Measurements from ENCODE around the gene TCF7. TPM values are rescaled to one million over a fixed set of nuclear protein-coding genes. Genes with fewer than 3 reads are reported as not detected.
A peak's percentile ranks its signal among the peaks of the same experiment; 100 is the strongest.

Gene TCF7
- total and polyA plus RNA-seq, 12 donors: 2.8 to 9.6 (median 6.3) TPM

DNA sequence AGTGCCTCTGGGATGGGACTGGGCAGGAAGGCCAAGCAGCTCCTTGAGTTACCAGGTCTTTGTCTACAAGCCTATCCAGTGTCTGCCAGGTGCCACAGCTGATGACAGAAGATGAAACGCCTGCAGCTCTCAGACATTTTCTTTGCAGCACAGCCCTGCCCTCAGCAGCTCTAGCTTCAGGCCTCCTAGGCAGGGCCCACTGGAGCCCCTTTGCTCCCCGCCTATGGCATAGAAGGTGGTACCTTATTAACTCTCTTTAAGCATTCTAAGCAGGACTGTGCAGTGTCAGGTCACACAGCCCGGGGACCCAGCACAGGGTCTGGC is 63.6 kb downstream of the TCF7 start:
- no peaks in the 10 kb centered on the region for H3K9me3 ChIP-seq (replicated peaks in 1 of 3)
- H3K36me3 ChIP-seq (replicated peaks in 1 of 2): peaks cover 0 to 6% of the 10 kb centered on the region in 2 donors
- WGBS, 4 donors: 73 to 90% (median 81%) methylated on average over 2 to 3 of the region's 3 CpGs
- H3K27me3 ChIP-seq: no peaks in the 10 kb centered on the region
- intact Hi-C loops (cut with DNase I): no loop called here
- DNase-seq: no peak
- H3K4me3 ChIP-seq: peak overlapping the region in 1 of 4 donors; percentile 86
- H3K27ac ChIP-seq: peak overlapping the region in 2 of 5 donors; percentile 99 to 100
- no peak for TF ChIP-seq POLR2A (IDR thresholded peaks at IDR 0.05)
- TF ChIP-seq, protein P1, sequence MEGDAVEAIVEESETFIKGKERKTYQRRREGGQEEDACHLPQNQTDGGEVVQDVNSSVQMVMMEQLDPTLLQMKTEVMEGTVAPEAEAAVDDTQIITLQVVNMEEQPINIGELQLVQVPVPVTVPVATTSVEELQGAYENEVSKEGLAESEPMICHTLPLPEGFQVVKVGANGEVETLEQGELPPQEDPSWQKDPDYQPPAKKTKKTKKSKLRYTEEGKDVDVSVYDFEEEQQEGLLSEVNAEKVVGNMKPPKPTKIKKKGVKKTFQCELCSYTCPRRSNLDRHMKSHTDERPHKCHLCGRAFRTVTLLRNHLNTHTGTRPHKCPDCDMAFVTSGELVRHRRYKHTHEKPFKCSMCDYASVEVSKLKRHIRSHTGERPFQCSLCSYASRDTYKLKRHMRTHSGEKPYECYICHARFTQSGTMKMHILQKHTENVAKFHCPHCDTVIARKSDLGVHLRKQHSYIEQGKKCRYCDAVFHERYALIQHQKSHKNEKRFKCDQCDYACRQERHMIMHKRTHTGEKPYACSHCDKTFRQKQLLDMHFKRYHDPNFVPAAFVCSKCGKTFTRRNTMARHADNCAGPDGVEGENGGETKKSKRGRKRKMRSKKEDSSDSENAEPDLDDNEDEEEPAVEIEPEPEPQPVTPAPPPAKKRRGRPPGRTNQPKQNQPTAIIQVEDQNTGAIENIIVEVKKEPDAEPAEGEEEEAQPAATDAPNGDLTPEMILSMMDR (IDR thresholded peaks at IDR 0.05): no peak
- peaks cover 9 to 31% of the 10 kb centered on the region in 2 donors for H3K4me1 ChIP-seq (replicated peaks in 1 of 2)

DNA sequence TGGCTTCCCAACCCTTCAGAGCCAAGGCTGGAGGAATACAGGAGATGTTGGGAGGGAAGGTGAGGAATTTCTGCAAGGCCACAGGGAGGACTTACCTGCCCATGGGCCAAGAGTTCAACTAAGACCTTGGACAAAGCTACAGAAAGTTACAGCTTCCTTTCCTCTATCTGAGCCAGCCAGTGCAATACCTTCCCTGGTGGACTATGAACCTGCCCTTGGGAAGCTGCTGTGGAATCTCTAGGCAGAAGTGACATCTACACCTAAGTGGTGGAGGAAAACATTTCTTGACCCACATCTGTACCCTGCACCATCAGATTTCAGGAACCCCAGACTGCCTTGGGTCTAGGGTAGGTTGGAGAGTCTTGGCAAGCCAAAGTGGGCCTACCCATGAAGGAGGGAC is 69.0 kb downstream of the TCF7 start:
- H3K9me3 ChIP-seq (replicated peaks in 1 of 3): no peaks in the 10 kb centered on the region
- TF ChIP-seq, protein P1 (IDR thresholded peaks at IDR 0.05): no peak
- TF ChIP-seq POLR2A (IDR thresholded peaks at IDR 0.05): no peak
- DNase-seq: no peak
- H3K27ac ChIP-seq: no peak overlapping the region
- intact Hi-C loops (cut with DNase I): loop anchor here in 1 of 2 donors (10.0 kb wide), 1 partner anchor 411 kb away; no protein-coding TSS in a partner anchor
- no peaks in the 10 kb centered on the region for H3K27me3 ChIP-seq
- no peaks in the 10 kb centered on the region for H3K36me3 ChIP-seq (replicated peaks in 1 of 2)
- H3K4me1 ChIP-seq (replicated peaks in 1 of 2): no peaks in the 10 kb centered on the region
- no peak overlapping the region for H3K4me3 ChIP-seq

DNA sequence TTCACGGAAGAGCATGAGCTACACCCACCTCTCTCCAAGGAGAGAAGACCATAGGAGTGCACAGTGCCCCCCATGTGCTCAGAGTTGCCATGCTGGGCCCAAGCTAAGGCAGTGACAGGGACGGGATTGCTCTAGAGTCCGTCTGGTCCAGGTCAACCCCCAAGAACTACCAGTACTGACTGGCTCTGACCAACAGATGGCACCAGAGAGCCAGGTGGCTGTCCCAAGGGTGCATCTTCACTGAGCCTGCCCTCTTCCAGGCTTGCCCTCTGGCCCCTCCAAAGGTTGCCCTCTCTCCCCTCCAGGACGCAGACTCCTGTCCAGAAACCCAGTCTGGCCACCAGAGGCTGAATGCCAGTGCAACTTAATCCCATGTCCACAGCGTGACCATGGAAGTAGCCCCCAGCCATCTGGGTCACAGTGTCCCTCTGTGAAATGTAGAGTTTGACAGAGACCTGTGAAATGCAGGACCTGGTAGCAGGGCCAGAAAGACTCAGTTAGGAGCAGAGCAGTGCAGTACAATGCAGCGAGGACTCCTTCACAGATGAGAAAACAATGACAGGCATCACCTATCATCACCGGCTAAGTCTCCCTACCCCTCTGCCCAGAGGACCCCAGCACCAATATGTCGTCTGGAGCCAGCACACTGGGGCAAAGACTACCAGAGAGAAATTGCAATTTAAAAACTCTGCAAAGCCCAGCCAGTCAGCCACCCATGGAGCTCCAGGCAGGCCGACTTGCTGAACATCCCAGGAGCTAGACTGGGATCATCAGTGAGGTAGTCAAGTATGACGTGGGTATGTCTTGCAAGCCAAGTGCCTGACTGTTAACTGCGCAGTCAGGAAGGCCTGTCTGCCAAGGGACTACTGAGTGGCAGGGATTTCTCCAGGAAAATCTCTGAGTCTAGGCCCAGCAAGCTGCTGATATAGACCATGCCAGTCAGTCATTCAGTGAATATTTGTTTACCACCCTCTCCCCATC is 70.0 kb downstream of the TCF7 start:
- DNase-seq: peak; percentile 69 to 87 (median 75)
- intact Hi-C loops (cut with DNase I): loop anchor here (2.0 to 10.0 kb wide), 2 partner anchors 104 to 410 kb away; no protein-coding TSS in a partner anchor
- Histone ChIP-seq H3K36me3 (replicated peaks in 1 of 2) (no peaks in the 10 kb centered on the region), H3K27ac (no peak overlapping the region), H3K4me3 (no peak overlapping the region), H3K27me3 (no peaks in the 10 kb centered on the region), H3K9me3 (replicated peaks in 1 of 3) (no peaks in the 10 kb centered on the region), H3K4me1 (replicated peaks in 1 of 2) (no peaks in the 10 kb centered on the region)
- whole genome bisulfite sequencing, 4 donors: 57 to 62% (median 60%) methylated on average over 6 to 11 of the region's 11 CpGs
- TF ChIP-seq, protein P1 (IDR thresholded peaks at IDR 0.05): peak; percentile 80 to 95 (median 91)
- TF ChIP-seq POLR2A (IDR thresholded peaks at IDR 0.05): no peak

DNA sequence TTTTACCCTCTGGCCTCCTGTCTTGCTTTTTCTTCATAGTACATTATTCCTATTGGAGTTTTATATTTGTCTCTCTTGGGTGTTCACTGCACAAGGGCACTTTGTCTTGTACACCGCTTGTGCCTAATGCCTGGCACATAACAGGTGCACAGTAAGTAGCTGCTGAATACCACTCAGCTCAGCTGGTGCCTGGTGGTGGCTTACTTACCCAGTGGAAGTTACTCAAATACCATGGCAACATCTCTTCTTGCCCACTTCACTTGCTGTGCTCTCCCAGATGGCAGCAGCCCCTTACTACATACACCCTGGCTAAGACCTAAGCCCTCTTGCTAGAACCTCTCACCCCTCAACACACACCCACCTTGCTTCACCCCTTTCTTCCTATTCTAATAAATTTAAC is 73.6 kb downstream of the TCF7 start:
- intact Hi-C loops (cut with DNase I): loop anchor here in 1 of 2 donors (10.0 kb wide), 1 partner anchor 407 kb away; no protein-coding TSS in a partner anchor
- Histone ChIP-seq H3K36me3 (replicated peaks in 1 of 2) (no peaks in the 10 kb centered on the region), H3K4me1 (replicated peaks in 1 of 2) (no peaks in the 10 kb centered on the region), H3K27me3 (no peaks in the 10 kb centered on the region), H3K9me3 (replicated peaks in 1 of 3) (no peaks in the 10 kb centered on the region), H3K27ac (no peak overlapping the region), H3K4me3 (no peak overlapping the region)
- WGBS, 4 donors: 64 to 81% (median 73%) methylated on average over 1 of the region's 1 CpG
- TF ChIP-seq, protein P1 (IDR thresholded peaks at IDR 0.05): no peak
- TF ChIP-seq POLR2A (IDR thresholded peaks at IDR 0.05): no peak
- no peak for DNase-seq
